Choroid plexus epithelial cell (primary cell): Measurements from ENCODE around the gene TMEM184A.

Source experiments
- DNase-seq: peaks from one replicate; pipeline ENCODE4 v3.0.0-alpha.2; 2010; ENCODE audit warnings: low read depth
- H3K4me3 ChIP-seq: 2 replicates; pipeline ENCODE4 v1.5.1; 2011; ENCODE audit warnings: low read depth, mild to moderate bottlenecking, control low read depth, low read length, moderate library complexity
- TF ChIP-seq, protein P1 (sequence below): conservative IDR thresholded peaks from 2 replicates; pipeline ENCODE4 v1.5.1; 2011; ENCODE audit warnings: low read depth, mild to moderate bottlenecking, control low read depth, inconsistent platforms, low read length, moderate library complexity

Gene TMEM184A

DNA sequence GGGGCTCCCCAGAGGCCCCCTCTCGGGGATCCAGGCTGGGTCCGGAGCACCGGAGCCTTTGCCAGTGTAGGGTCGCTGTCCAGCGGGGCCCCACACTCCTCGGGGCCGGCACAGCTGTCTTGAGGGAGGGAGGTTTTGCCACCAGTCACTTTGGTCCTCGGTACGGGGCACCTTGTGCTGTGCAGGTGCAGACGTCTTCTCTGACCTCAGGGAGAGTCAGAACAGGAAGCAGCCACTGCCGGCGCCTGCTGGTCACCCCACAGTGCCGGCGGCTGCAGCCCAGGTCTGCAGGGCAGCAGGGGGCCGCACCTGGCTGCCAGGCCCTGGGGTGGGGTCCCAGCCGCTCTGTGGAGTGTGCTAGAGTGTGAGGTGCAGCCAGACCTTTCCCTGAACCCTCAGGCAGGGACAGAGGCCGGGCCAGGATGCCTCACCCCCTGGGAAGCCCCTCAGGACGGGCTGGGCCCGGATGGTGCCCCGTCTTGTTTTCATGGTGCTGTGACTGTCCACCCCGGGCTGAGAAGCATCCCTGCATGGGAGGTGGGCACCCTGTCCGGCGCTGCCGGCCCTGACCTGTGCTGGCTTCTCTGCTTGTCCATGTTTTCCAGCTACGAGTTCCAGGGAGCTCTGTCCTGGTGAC is 17.3 kb downstream of the TMEM184A start:
- TF ChIP-seq, protein P1, sequence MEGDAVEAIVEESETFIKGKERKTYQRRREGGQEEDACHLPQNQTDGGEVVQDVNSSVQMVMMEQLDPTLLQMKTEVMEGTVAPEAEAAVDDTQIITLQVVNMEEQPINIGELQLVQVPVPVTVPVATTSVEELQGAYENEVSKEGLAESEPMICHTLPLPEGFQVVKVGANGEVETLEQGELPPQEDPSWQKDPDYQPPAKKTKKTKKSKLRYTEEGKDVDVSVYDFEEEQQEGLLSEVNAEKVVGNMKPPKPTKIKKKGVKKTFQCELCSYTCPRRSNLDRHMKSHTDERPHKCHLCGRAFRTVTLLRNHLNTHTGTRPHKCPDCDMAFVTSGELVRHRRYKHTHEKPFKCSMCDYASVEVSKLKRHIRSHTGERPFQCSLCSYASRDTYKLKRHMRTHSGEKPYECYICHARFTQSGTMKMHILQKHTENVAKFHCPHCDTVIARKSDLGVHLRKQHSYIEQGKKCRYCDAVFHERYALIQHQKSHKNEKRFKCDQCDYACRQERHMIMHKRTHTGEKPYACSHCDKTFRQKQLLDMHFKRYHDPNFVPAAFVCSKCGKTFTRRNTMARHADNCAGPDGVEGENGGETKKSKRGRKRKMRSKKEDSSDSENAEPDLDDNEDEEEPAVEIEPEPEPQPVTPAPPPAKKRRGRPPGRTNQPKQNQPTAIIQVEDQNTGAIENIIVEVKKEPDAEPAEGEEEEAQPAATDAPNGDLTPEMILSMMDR = no peak
- peak overlapping the region; percentile 58 for H3K4me3 ChIP-seq
- no peak for DNase-seq

GRCh38 chr7:1537535-1538412 is 18.2 kb downstream of the TMEM184A start:
- DNase-seq = peak; percentile 99
- TF ChIP-seq, protein P1 = no peak
- peak overlapping the region; percentile 58 for H3K4me3 ChIP-seq

DNA sequence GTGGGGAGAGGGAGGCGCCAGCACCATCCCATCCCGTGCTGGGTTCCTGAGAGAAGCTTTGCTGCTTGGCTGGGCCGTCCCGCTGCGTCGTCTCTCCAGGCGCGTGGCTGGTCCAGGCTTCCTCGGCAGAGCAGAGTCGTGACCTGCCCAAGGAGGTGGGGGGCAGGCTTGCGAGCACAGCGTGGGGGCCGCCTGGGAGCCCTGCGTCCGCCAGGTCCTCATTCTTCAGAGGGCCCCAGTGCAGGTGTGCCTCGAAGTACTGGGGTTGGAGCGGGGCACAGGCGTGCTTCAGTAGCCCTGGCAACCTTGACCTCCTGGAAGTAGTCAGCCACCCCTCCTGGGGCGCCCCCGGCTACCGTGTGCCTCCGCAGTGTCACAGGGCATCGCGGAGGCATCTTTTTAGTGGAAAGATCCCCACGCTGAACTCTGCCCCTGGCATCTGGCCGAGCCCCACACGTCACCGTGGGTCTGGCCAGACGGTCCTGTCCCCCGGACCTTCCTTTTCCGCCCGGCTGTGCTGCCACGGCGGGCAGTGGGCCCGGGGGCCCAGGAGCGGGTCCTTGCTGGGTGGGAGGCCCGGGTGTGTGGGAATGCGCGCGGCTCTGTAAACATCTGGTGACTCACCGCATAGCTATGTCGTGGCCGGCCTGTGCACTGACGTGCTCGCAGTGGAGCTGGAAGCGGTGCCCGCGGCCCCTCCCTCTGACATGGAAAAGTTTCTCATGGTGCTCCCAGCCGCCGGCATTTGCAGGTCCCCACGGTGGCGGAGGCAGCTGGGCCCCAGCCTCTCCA is 19.1 kb downstream of the TMEM184A start:
- H3K4me3 ChIP-seq = peak overlapping the region; percentile 58
- TF ChIP-seq, protein P1 = no peak
- peak; percentile 99 for DNase-seq

GRCh38 chr7:1536455-1536742 is 19.6 kb downstream of the TMEM184A start:
- TF ChIP-seq, protein P1 = no peak
- no peak for DNase-seq
- peak overlapping the region; percentile 35 for H3K4me3 ChIP-seq

DNA sequence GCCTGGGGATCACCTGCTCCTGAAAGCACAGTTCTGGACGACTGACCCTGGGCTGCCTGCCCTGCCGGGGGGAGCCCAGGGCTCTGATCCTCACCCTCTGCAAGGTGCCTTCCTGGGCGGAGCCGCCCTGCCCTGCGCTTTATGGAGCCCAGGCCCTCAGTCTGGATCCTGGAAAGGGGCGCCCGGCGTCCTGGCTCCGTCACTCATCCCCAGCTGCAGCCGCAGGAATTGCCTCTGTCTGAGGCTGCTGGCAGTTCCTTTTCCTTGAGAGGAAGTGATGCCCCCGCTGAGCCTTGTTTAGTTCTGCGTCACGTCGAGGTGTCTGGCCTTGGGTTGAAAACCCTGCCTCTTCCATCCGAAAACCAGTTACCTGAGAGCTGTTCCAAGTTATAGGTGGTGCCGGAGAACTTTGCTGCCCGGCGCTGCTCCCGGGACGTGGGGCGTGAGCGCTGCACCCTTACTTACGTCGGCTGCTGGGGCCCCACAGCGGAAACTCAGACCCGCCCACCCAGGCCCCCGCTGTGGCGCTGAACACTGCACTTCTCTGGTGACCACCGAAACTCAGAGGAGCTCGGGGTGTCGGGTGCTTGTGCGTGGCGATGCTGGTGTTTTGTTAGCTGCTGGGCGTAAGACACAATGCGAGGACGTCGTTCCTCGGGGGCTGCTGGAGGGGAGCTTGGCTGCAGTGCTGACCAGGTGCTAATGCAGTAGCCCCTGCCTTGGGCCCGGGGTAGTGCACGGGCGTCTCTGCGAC is 20.1 kb downstream of the TMEM184A start:
- peak; percentile 45 for DNase-seq
- TF ChIP-seq, protein P1 = no peak
- no peak overlapping the region for H3K4me3 ChIP-seq

- TF ChIP-seq, protein P1 = no peak
- DNase-seq = no peak
- H3K4me3 ChIP-seq = no peak overlapping the region
Measured at GRCh38 chr7:1535100-1535458, 20.9 kb downstream of the TMEM184A start.
